HCT116 (cell line): Measurements from ENCODE around the gene SPRED3. TPM values are rescaled to one million over a fixed set of nuclear protein-coding genes. Genes with fewer than 3 reads are reported as not detected.

Experiments
- ATAC-seq: fragments of 200-7000 bp; cut with Tn5 transposase; 2 replicates; pipeline ENCODE4 v1.9.1; 2020; ENCODE audit warnings: mild to moderate bottlenecking, moderate library complexity
- BruUV-seq: library from RNA; stranded (reverse); fragments of 400-500 nt; replicated peaks from 2 replicates; lab custom pipeline; 2021; lab: Mats Ljungman, UMichigan
- CTCF ChIA-PET: fragments of 300-600 bp; sonication (Branson Sonifier 250); formaldehyde crosslinking; loops from one replicate; lab custom pipeline; 2021; ENCODE audit warnings: antibody characterized with exemption; lab: Charles Lee
- POLR2A ChIA-PET: fragments of 300-600, 350-600 bp; sonication (Branson Sonifier 250); formaldehyde crosslinking; loops from one replicate; lab custom pipeline; 2021; ENCODE audit warnings: antibody characterized with exemption; lab: Charles Lee
- RAD21 ChIA-PET, 2 experiments: fragments of 300-600 bp; sonication (Branson Sonifier 250); formaldehyde crosslinking; loops; one replicate each; lab custom pipeline; 2023; ENCODE audit warnings: low total read pairs in 2 of 2; ENCODE audit not compliant: uncharacterized antibody in 2 of 2, unreplicated experiment in 2 of 2, low non-redundant PET in 1 of 2; lab: Charles Lee
- DNase-seq: peaks from one replicate; pipeline ENCODE4 v3.0.0-alpha.2; 2010; ENCODE audit warnings: low read depth, low spot score
- H2AFZ ChIP-seq: fragments of 200-600 bp; shearing (Covaris generic), sonication (generic); 2 replicates; pipeline ENCODE4 v1.6.1; 2017; ENCODE audit warnings: low read depth, mixed run types, mixed read lengths, antibody characterized with exemption, low read length; ENCODE audit not compliant: poor library complexity, severe bottlenecking
- H3K27ac ChIP-seq: 2 replicates; pipeline ENCODE4 v1.5.1; 2012; ENCODE audit warnings: low read depth, low read length
- H3K27me3 ChIP-seq: fragments of 200-600 bp; sonication (generic); 2 replicates; pipeline ENCODE4 v1.6.1; 2016; ENCODE audit warnings: mixed run types, low read length, mixed read lengths; ENCODE audit not compliant: insufficient read depth
- H3K36me3 ChIP-seq, 2 experiments: fragments of 200-500 bp in 1 of 2; fragments of 200-600 bp in 1 of 2; sonication (Bioruptor generic) in 1 of 2; sonication (generic) in 1 of 2; 2 replicates each; pipeline versions ENCODE4 v1.5.1 to v1.6.1; 2014 to 2016; ENCODE audit warnings: low read length in 2 of 2, inconsistent platforms in 1 of 2, mixed read lengths in 1 of 2, mixed run types in 1 of 2; ENCODE audit not compliant: insufficient read depth in 2 of 2, control insufficient read depth in 1 of 2
- H3K4me1 ChIP-seq, 2 experiments: fragments of 200-600 bp in 1 of 2; sonication (generic) in 1 of 2; 2 replicates each; pipeline versions ENCODE4 v1.5.1 to v1.6.1; 2012 to 2017; ENCODE audit warnings: low read length in 2 of 2, inconsistent platforms in 1 of 2, mild to moderate bottlenecking in 1 of 2, mixed read lengths in 1 of 2, mixed run types in 1 of 2, moderate library complexity in 1 of 2; ENCODE audit not compliant: insufficient read depth in 2 of 2, control insufficient read depth in 1 of 2
- H3K4me2 ChIP-seq: fragments of 200-600 bp; sonication (generic); 2 replicates; pipeline ENCODE4 v1.6.1; 2017; ENCODE audit warnings: mixed run types, low read length, mixed read lengths
- H3K4me3 ChIP-seq, 2 experiments: fragments of 200-600 bp in 1 of 2; sonication (generic) in 1 of 2; replicated peaks in 1 of 2; 2 replicates each; pipeline ENCODE4 v1.5.1; 2011 to 2016; ENCODE audit warnings: low read length in 2 of 2, control low read depth in 1 of 2, low read depth in 1 of 2, mild to moderate bottlenecking in 1 of 2, mixed read lengths in 1 of 2, mixed run types in 1 of 2
- H3K79me2 ChIP-seq: fragments of 200-600 bp; sonication (generic); 2 replicates; pipeline ENCODE4 v1.6.1; 2017; ENCODE audit warnings: mild to moderate bottlenecking, mixed run types, low read length, moderate library complexity, mixed read lengths; ENCODE audit not compliant: insufficient read depth
- H3K9ac ChIP-seq: fragments of 200-600 bp; sonication (generic); 2 replicates; pipeline ENCODE4 v1.6.1; 2016; ENCODE audit warnings: low read length, mixed read lengths
- H3K9me2 ChIP-seq: fragments of 200-600 bp; sonication (generic), shearing (Covaris generic); 2 replicates; pipeline ENCODE4 v1.6.1; 2017; ENCODE audit warnings: mixed run types, mild to moderate bottlenecking, moderate library complexity; ENCODE audit not compliant: insufficient read depth
- H3K9me3 ChIP-seq, 2 experiments: fragments of 200-500 bp in 1 of 2; fragments of 200-600 bp in 1 of 2; sonication (Bioruptor generic) in 1 of 2; sonication (generic) in 1 of 2; 2 replicates each; pipeline ENCODE4 v1.6.1; 2014 to 2017; ENCODE audit warnings: low read length in 2 of 2, mixed read lengths in 2 of 2, inconsistent platforms in 1 of 2, low read depth in 1 of 2, mild to moderate bottlenecking in 1 of 2, mixed run types in 1 of 2, moderate library complexity in 1 of 2; ENCODE audit not compliant: control insufficient read depth in 1 of 2, insufficient read depth in 1 of 2
- H4K20me1 ChIP-seq: fragments of 200-600 bp; sonication (generic), shearing (Covaris generic); 2 replicates; pipeline ENCODE4 v1.6.1; 2017; ENCODE audit warnings: mixed run types, mild to moderate bottlenecking, moderate library complexity; ENCODE audit not compliant: insufficient read depth
- ATF3 ChIP-seq: IDR thresholded peaks from 2 replicates; pipeline ENCODE4 v1.6.1; 2012
- CEBPB ChIP-seq: IDR thresholded peaks from 2 replicates; pipeline ENCODE4 v1.6.1; 2012; ENCODE audit warnings: low read depth
- CTCF ChIP-seq, 3 experiments: fragments of 200-600 bp in 1 of 3; sonication (generic) in 1 of 3; IDR thresholded peaks in 2 of 3; conservative IDR thresholded peaks in 1 of 3; 2 replicates each; pipeline ENCODE4 v1.5.1; 2012 to 2017; ENCODE audit warnings: low read depth in 2 of 3, low read length in 2 of 3, antibody characterized with exemption in 1 of 3, borderline replicate concordance in 1 of 3, control low read depth in 1 of 3, mild to moderate bottlenecking in 1 of 3, mixed read lengths in 1 of 3, mixed run types in 1 of 3, moderate library complexity in 1 of 3; ENCODE audit not compliant: insufficient read depth in 1 of 3
- EGR1 ChIP-seq: IDR thresholded peaks from 2 replicates; pipeline ENCODE4 v1.6.1; 2012; ENCODE audit warnings: low read depth
- ELF1 ChIP-seq: IDR thresholded peaks from 2 replicates; pipeline ENCODE4 v1.6.1; 2012; ENCODE audit warnings: low read depth, borderline replicate concordance
- EZH2phosphoT487 ChIP-seq: fragments of 200-600 bp; IDR thresholded peaks from 2 replicates; pipeline ENCODE4 v1.6.1; 2018; ENCODE audit warnings: antibody characterized with exemption, borderline replicate concordance
- FOSL1 ChIP-seq: IDR thresholded peaks from 2 replicates; pipeline ENCODE4 v1.6.1; 2012; ENCODE audit warnings: low read depth
- JUND ChIP-seq: IDR thresholded peaks from 2 replicates; pipeline ENCODE4 v1.6.1; 2012
- POLR2A ChIP-seq: IDR thresholded peaks from 2 replicates; pipeline ENCODE4 v1.7.0; 2011; ENCODE audit warnings: borderline replicate concordance; ENCODE audit not compliant: insufficient read depth, insufficient read length; ENCODE audit errors: extremely low read depth
- POLR2AphosphoS5 ChIP-seq: IDR thresholded peaks from 2 replicates; pipeline ENCODE4 v1.6.1; 2011; ENCODE audit warnings: mild to moderate bottlenecking, low read depth, low read length, moderate library complexity
- RAD21 ChIP-seq: IDR thresholded peaks from 2 replicates; pipeline ENCODE4 v1.6.1; 2012; ENCODE audit warnings: low read depth, mild to moderate bottlenecking
- REST ChIP-seq: IDR thresholded peaks from 2 replicates; pipeline ENCODE4 v1.6.1; 2012; ENCODE audit warnings: low read depth
- SIN3A ChIP-seq: IDR thresholded peaks from 2 replicates; pipeline ENCODE4 v1.6.1; 2012; ENCODE audit warnings: low read depth
- SP1 ChIP-seq: IDR thresholded peaks from 2 replicates; pipeline ENCODE4 v1.6.1; 2012; ENCODE audit warnings: low read depth
- SRF ChIP-seq: IDR thresholded peaks from 2 replicates; pipeline ENCODE4 v1.6.1; 2012; ENCODE audit warnings: low read depth
- TCF7L2 ChIP-seq: IDR thresholded peaks from 2 replicates; pipeline ENCODE4 v1.7.0; 2011; ENCODE audit warnings: borderline replicate concordance, inconsistent platforms; ENCODE audit not compliant: insufficient read depth, insufficient read length; ENCODE audit errors: extremely low read depth
- YY1 ChIP-seq: IDR thresholded peaks from 2 replicates; pipeline ENCODE4 v1.6.1; 2011; ENCODE audit warnings: low read length, low read depth, moderate library complexity, mild to moderate bottlenecking; ENCODE audit not compliant: insufficient replicate concordance; ENCODE audit errors: extremely low read depth
- ZFX ChIP-seq: fragments of 450-650 bp; IDR thresholded peaks from 2 replicates; pipeline ENCODE4 v1.6.1; 2017
- ZNF274 ChIP-seq: fragments of 200-500 bp; sonication (Bioruptor generic); IDR thresholded peaks from 2 replicates; pipeline ENCODE4 v1.6.1; 2014; ENCODE audit warnings: mild to moderate bottlenecking, low read depth, low read length, inconsistent platforms
- intact Hi-C: fragments of 100-400 bp; cut with micrococcal nuclease; formaldehyde crosslinking; loops from 2 replicates; pipeline ENCODE4 v1.10.0; 2022
- total RNA-seq: library from RNA; stranded (reverse); gene quantifications from one replicate; pipeline ENCODE4 v1.2.1, GENCODE V29; 2021; ENCODE audit not compliant: unreplicated experiment
- TF ChIP-seq, protein P1 (sequence below): IDR thresholded peaks from 2 replicates; pipeline ENCODE4 v1.6.1; 2012

SPRED3 gene
- total RNA-seq, 1 experiment from 2014 or later: 3.4 TPM

DNA sequence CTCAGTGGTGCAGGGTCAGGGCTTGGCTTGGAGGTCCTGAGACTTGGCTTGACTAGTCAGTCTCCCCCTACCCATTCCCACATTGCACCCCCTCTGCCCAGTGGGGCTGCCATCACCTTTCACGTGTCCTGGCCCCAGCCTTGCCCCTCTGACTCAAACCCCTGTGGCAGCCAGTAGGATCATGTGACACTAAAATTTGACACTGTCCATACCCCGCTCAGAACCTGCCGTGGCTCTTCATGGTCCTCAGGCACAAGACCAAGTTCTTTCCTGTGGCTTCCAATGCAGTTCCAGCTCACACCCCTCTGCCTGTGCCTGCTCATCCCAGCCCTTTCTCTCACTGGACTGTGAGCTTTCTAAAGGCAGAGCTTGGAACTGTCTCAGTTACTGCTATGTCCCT is 11.9 kb upstream of the SPRED3 start:
- Histone ChIP-seq H4K20me1 (no peaks in the 10 kb centered on the region), H3K4me2 (peak overlapping the region; percentile 92)
- CTCF ChIA-PET: interaction anchor here (0.8 kb wide), 1 partner anchor 142 kb away, joined by 3 read pairs; no protein-coding TSS in a partner anchor

More for the DNA sequence above, 11.9 kb upstream of the SPRED3 start:
- H3K9me2 ChIP-seq: no peaks in the 10 kb centered on the region
- H3K27me3 ChIP-seq: no peaks in the 10 kb centered on the region
- H3K27ac ChIP-seq: peak overlapping the region; percentile 10; the same call in 1 of the 2 replicates
- no peak for ATAC-seq
- no TSS peak for BruUV-seq
- no peak overlapping the region for H3K4me3 ChIP-seq
- no peaks in the 10 kb centered on the region for H3K9me3 ChIP-seq
- H3K9ac ChIP-seq: no peak overlapping the region
- TF ChIP-seq FOSL1 (no peak), SRF (no peak), EGR1 (no peak), JUND (no peak), REST (no peak), ZNF274 (no peak), POLR2AphosphoS5 (no peak), ZFX (no peak), ATF3 (no peak), ELF1 (no peak), SP1 (no peak), YY1 (no peak), EZH2phosphoT487 (no peak), RAD21 (no peak), POLR2A (no peak), SIN3A (no peak), CTCF (IDR thresholded peaks at IDR 0.05 in 2 of 3, conservative IDR thresholded peaks at IDR 0.05 in 1 of 3; ENCODE audit: borderline replicate concordance in 1 of 3, insufficient read depth in 1 of 3, low read depth in 2 of 3, low read length in 2 of 3) (no peak), CEBPB (no peak), TCF7L2 (no peak)
- TF ChIP-seq, protein P1, sequence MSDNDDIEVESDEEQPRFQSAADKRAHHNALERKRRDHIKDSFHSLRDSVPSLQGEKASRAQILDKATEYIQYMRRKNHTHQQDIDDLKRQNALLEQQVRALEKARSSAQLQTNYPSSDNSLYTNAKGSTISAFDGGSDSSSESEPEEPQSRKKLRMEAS: no peak
- peaks cover 30 to 31% of the 10 kb centered on the region in 2 experiments for H3K36me3 ChIP-seq
- no peak overlapping the region for H2AFZ ChIP-seq
- intact Hi-C loops: no loop called here
- peaks cover 11 to 23% of the 10 kb centered on the region in 2 experiments for H3K4me1 ChIP-seq
- ChIA-PET RAD21 (no interaction called here), POLR2A (interaction anchor here (5.6 kb wide), 1 partner anchor 11 kb away, joined by 44 read pairs; the partner anchor contains the start of genes GGN and SPRED3)
- DNase-seq: no peak
- H3K79me2 ChIP-seq: peaks cover 51% of the 10 kb centered on the region
